Ovary (tissue), 9 donors: ENCODE data around the gene GCHFR. TPM values are rescaled to one million over a fixed set of nuclear protein-coding genes. Genes with fewer than 3 reads are reported as not detected.

ENCODE experiments used
- DNase-seq, 5 donors: peaks; one replicate each; pipeline ENCODE4 v3.0.0-alpha.2; 2019 to 2020
- H3K27ac ChIP-seq, 2 donors: fragments of 200-600 bp; one replicate each; pipeline versions ENCODE4 v1.5.1 to v1.8.0; 2019 to 2022
- H3K27me3 ChIP-seq: fragments of 200-600 bp; one replicate; pipeline ENCODE4 v1.8.0; 2022
- H3K36me3 ChIP-seq: fragments of 200-600 bp; sonication (generic); one replicate; pipeline ENCODE4 v1.5.1; 2019
- H3K4me1 ChIP-seq: one replicate; pipeline ENCODE4 v1.8.1; 2013; ENCODE audit warnings: mild to moderate bottlenecking, moderate library complexity; ENCODE audit not compliant: insufficient read depth
- H3K4me3 ChIP-seq: fragments of 200-600 bp; sonication (generic); one replicate; pipeline ENCODE4 v1.5.1; 2017
- H3K9me3 ChIP-seq, 2 donors: fragments of 200-600 bp in 1 of 2; sonication (generic) in 1 of 2; one replicate each; pipeline versions ENCODE4 v1.5.1 to v1.8.1; 2013 to 2019; ENCODE audit warnings: mild to moderate bottlenecking in 1 of 2, moderate library complexity in 1 of 2
- EP300 ChIP-seq: sonication (generic); formaldehyde crosslinking; IDR thresholded peaks from one replicate; pipeline ENCODE4 v1.6.1; 2017; ENCODE audit warnings: antibody characterized with exemption
- POLR2A ChIP-seq: fragments of 450-650 bp; IDR thresholded peaks from one replicate; pipeline ENCODE4 v1.6.1; 2017; ENCODE audit warnings: antibody characterized with exemption, mild to moderate bottlenecking, moderate library complexity
- WGBS, 3 donors: extraction: QIAGEN DNeasy Blood & Tissue Kit in 1 of 3; methylation state at CpG; one replicate each; pipeline versions ENCODE4 v1.1.5 to v1.1.7; 2013 to 2017; 5-methylcytosine and 5-hydroxymethylcytosine counted together
- intact Hi-C, 4 donors: fragments of 100-400 bp; cut with DNase I; formaldehyde crosslinking; loops; one replicate each; pipeline versions ENCODE4 v1.11.0 to v1.15.1; 2022 to 2023
- polyA plus RNA-seq, 2 donors: library from polyadenylated mRNA; stranded (reverse); fragments of 200-250 nt in 1 of 2; fragments of 350-450 nt in 1 of 2; fragmentation: Illumina TruSeq in 1 of 2; extraction: RNeasy Lipid Tissue Mini Kit (QIAGEN cat#74804) in 1 of 2; gene quantifications; one replicate each; pipeline ENCODE4 v1.2.3, GENCODE V29; 2013 to 2014
- total RNA-seq, 7 donors: library from RNA; depleted of rRNA in 2 of 7; stranded (reverse); fragments of >200 nt in 2 of 7; fragmentation: NEBNext Ultra II Directional in 3 of 7; extraction: Animal tissue kit (Norgen Biotek cat#: 25700) in 3 of 7; gene quantifications; one replicate each; pipeline versions ENCODE4 v1.1.0 to v1.2.4, GENCODE V29; 2016 to 2023
- TF ChIP-seq, protein P1 (sequence below), 3 donors: fragments of 450-650 bp in 2 of 3; fragments of 200-600 bp in 1 of 3; IDR thresholded peaks; one replicate each; pipeline versions ENCODE4 v1.5.1 to v1.8.0; 2016 to 2022; ENCODE audit warnings: antibody characterized with exemption in 3 of 3, mild to moderate bottlenecking in 1 of 3
- donor health status: DM: no; HTN: no; CAD: no; lungs with moderate emphysema.
- donor health status: DM: no; HTN: no; CAD: no.
- donor health status: Bipolar disorder and iron deficiency.
- donor health status: DM: yes; HTN: yes; CAD: no.
- donor health status: DM: no; HTN: no; CAD: no.
- donor health status: DM: yes; HTN: yes; CAD: no.

Gene GCHFR
- total and polyA plus RNA-seq, 9 donors, result 2.8 to 40.1 (median 20.8) TPM

GRCh38 chr15:40771242-40771641, 7.4 kb downstream of the GCHFR start:
- WGBS, 3 donors, result 86 to 95% (median 91%) methylated on average over 5 of the region's 5 CpGs
- H3K9me3 ChIP-seq, result no peaks in the 10 kb centered on the region
- intact Hi-C loops, result no loop called here
- no peak overlapping the region for H3K4me3 ChIP-seq
- H3K27me3 ChIP-seq, result no peaks in the 10 kb centered on the region
- H3K27ac ChIP-seq, result no peak overlapping the region
- TF ChIP-seq, protein P1, sequence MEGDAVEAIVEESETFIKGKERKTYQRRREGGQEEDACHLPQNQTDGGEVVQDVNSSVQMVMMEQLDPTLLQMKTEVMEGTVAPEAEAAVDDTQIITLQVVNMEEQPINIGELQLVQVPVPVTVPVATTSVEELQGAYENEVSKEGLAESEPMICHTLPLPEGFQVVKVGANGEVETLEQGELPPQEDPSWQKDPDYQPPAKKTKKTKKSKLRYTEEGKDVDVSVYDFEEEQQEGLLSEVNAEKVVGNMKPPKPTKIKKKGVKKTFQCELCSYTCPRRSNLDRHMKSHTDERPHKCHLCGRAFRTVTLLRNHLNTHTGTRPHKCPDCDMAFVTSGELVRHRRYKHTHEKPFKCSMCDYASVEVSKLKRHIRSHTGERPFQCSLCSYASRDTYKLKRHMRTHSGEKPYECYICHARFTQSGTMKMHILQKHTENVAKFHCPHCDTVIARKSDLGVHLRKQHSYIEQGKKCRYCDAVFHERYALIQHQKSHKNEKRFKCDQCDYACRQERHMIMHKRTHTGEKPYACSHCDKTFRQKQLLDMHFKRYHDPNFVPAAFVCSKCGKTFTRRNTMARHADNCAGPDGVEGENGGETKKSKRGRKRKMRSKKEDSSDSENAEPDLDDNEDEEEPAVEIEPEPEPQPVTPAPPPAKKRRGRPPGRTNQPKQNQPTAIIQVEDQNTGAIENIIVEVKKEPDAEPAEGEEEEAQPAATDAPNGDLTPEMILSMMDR (IDR thresholded peaks at IDR 0.05), result no peak
- TF ChIP-seq EP300 (no peak), POLR2A (no peak)
- DNase-seq, result no peak
- H3K4me1 ChIP-seq, result no peaks in the 10 kb centered on the region
- H3K36me3 ChIP-seq, result no peaks in the 10 kb centered on the region

DNA sequence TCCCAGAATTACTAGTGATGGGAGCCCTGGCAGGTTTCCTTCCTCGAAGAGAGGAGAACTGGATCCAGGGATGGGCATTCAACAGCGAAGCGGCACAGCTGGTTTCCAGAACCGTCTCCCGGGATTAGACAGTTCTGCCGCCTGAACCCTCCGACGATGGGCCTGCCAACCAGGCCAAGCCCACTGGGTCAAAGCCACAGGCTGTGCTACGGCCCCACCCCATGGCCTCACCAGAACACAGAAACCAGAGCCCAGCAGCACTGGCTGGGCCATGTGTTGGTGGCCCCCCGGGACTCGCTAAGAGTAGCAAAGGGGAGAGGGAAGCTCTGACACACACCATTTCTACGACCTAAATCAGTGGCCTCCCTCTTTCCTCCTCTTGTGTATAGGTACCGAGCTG, 8.1 kb downstream of the GCHFR start:
- no peak overlapping the region for H3K4me3 ChIP-seq
- no peaks in the 10 kb centered on the region for H3K36me3 ChIP-seq
- intact Hi-C loops, result no loop called here
- no peak for DNase-seq
- no peak overlapping the region for H3K27ac ChIP-seq
- H3K27me3 ChIP-seq, result no peaks in the 10 kb centered on the region
- TF ChIP-seq EP300, result no peak
- TF ChIP-seq, protein P1 (IDR thresholded peaks at IDR 0.05), result no peak
- no peak for TF ChIP-seq POLR2A
- no peaks in the 10 kb centered on the region for H3K4me1 ChIP-seq
- H3K9me3 ChIP-seq, result no peaks in the 10 kb centered on the region
- WGBS, 3 donors, result 89% methylated on average over 13 of the region's 13 CpGs

GRCh38 chr15:40773496-40773895, 9.6 kb downstream of the GCHFR start:
- Histone ChIP-seq H3K27ac (no peak overlapping the region), H3K4me3 (no peak overlapping the region), H3K27me3 (no peaks in the 10 kb centered on the region), H3K9me3 (no peaks in the 10 kb centered on the region), H3K4me1 (no peaks in the 10 kb centered on the region), H3K36me3 (no peaks in the 10 kb centered on the region)
- intact Hi-C loops, result no loop called here
- WGBS, 3 donors, result 90 to 93% (median 91%) methylated on average over 8 of the region's 8 CpGs
- no peak for DNase-seq
- TF ChIP-seq EP300, result no peak
- TF ChIP-seq, protein P1 (IDR thresholded peaks at IDR 0.05), result no peak
- TF ChIP-seq POLR2A, result no peak

GRCh38 chr15:40773902-40774301, 10.0 kb downstream of the GCHFR start:
- WGBS, 3 donors, result 87 to 91% (median 90%) methylated on average over 6 of the region's 6 CpGs
- TF ChIP-seq EP300 (no peak), POLR2A (no peak)
- TF ChIP-seq, protein P1 (IDR thresholded peaks at IDR 0.05), result no peak
- Histone ChIP-seq H3K27ac (no peak overlapping the region), H3K9me3 (no peaks in the 10 kb centered on the region), H3K4me1 (no peaks in the 10 kb centered on the region), H3K27me3 (no peaks in the 10 kb centered on the region), H3K4me3 (no peak overlapping the region), H3K36me3 (no peaks in the 10 kb centered on the region)
- no peak for DNase-seq
- intact Hi-C loops, result no loop called here

GRCh38 chr15:40775007-40775406, 11.1 kb downstream of the GCHFR start:
- WGBS, 3 donors, result 84 to 91% (median 85%) methylated on average over 10 of the region's 10 CpGs
- intact Hi-C loops, result no loop called here

More at GRCh38 chr15:40775007-40775406, 11.1 kb downstream of the GCHFR start:
- no peak for DNase-seq
- H3K27me3 ChIP-seq, result no peaks in the 10 kb centered on the region
- TF ChIP-seq POLR2A, result no peak
- TF ChIP-seq EP300, result no peak
- TF ChIP-seq, protein P1 (IDR thresholded peaks at IDR 0.05), result no peak
- no peaks in the 10 kb centered on the region for H3K4me1 ChIP-seq
- no peaks in the 10 kb centered on the region for H3K9me3 ChIP-seq
- no peaks in the 10 kb centered on the region for H3K36me3 ChIP-seq
- no peak overlapping the region for H3K27ac ChIP-seq
- H3K4me3 ChIP-seq, result no peak overlapping the region
